Neural cell (in vitro differentiated cells): Measurements from ENCODE around the gene MEA1.

ENCODE experiments used
- REST ChIP-seq: IDR thresholded peaks from 2 replicates; pipeline ENCODE4 v1.6.1; 2012; ENCODE audit warnings: borderline replicate concordance
- TAF1 ChIP-seq: IDR thresholded peaks from 2 replicates; pipeline ENCODE4 v1.6.1; 2012; ENCODE audit warnings: low read depth
- TF ChIP-seq, protein P1 (sequence below): fragments of 450-650 bp; IDR thresholded peaks from 2 replicates; pipeline ENCODE4 v1.5.1; 2014; ENCODE audit warnings: antibody characterized with exemption, mild to moderate bottlenecking, moderate library complexity; ENCODE audit not compliant: poor library complexity, severe bottlenecking

DNA sequence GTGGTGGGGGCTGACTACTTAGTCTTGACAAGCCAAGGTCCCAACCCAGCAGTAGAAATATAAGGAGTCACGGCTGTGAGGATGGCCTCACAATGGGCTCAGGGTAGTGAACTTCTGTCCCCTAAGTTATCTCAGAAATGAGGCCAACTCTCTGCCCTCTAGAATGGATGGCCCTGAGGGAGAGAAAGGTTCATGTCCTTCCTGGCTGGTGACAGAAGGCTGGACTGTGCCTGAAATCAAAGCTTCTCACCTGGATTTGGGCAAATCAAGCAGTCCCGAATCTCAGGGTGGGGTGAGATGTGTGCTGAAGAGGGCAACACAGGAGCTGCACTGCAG lies 20.4 kb upstream of the MEA1 start:
- TF ChIP-seq, protein P1, sequence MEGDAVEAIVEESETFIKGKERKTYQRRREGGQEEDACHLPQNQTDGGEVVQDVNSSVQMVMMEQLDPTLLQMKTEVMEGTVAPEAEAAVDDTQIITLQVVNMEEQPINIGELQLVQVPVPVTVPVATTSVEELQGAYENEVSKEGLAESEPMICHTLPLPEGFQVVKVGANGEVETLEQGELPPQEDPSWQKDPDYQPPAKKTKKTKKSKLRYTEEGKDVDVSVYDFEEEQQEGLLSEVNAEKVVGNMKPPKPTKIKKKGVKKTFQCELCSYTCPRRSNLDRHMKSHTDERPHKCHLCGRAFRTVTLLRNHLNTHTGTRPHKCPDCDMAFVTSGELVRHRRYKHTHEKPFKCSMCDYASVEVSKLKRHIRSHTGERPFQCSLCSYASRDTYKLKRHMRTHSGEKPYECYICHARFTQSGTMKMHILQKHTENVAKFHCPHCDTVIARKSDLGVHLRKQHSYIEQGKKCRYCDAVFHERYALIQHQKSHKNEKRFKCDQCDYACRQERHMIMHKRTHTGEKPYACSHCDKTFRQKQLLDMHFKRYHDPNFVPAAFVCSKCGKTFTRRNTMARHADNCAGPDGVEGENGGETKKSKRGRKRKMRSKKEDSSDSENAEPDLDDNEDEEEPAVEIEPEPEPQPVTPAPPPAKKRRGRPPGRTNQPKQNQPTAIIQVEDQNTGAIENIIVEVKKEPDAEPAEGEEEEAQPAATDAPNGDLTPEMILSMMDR: no peak
- TF ChIP-seq REST (no peak), TAF1 (no peak)
